LNCaP clone FGC (cell line): ENCODE measurements around the gene SASH1.
"Not testable (repeated sequence)": the region's sequence is repeated elsewhere in the genome, so short reads cannot be mapped to it uniquely, and the experiment has no call there.

ENCODE experiments used
- DNase-seq: peaks from one replicate; pipeline ENCODE4 v3.0.0-alpha.2; 2011; ENCODE audit warnings: low read depth
- H3K4me3 ChIP-seq: 2 replicates; pipeline ENCODE4 v1.5.1; 2011; ENCODE audit warnings: mild to moderate bottlenecking, low read depth, low read length, control low read depth
- TF ChIP-seq, protein P1 (sequence below): IDR thresholded peaks from 2 replicates; pipeline ENCODE4 v1.5.1; 2012; ENCODE audit warnings: mild to moderate bottlenecking; ENCODE audit not compliant: control insufficient read depth, insufficient read depth; ENCODE audit errors: extremely low read depth

Gene SASH1

DNA sequence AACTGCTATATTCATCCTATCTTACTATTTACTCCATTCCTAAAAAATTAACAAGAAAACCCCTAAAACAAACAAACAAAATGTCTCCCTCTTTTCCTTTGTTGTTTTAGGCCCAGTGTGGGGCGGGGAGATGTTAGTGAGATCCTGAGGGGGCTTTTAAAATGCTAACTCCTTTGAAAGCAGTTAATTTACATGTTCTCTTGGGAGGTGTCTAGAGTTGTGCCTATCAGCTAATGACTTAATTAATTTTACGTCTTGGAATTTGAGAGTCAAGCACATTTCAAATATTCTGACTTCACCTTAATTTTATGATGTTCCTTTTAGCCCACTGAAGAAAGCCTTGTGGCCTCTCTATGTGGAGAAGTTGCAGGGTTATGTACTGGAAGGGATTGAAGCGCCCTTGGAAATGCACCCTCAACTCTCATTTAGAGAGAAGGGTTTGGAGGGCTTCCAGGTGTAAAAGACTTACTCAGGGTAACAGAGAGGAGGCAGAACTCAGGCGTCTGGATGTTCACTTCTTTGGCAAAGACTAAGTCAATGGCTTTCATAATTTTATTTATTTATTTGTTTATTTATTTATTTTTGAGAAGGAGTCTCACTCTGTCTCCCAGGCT, 4.9 kb downstream of the SASH1 start:
- no peak overlapping the region for H3K4me3 ChIP-seq
- TF ChIP-seq, protein P1, sequence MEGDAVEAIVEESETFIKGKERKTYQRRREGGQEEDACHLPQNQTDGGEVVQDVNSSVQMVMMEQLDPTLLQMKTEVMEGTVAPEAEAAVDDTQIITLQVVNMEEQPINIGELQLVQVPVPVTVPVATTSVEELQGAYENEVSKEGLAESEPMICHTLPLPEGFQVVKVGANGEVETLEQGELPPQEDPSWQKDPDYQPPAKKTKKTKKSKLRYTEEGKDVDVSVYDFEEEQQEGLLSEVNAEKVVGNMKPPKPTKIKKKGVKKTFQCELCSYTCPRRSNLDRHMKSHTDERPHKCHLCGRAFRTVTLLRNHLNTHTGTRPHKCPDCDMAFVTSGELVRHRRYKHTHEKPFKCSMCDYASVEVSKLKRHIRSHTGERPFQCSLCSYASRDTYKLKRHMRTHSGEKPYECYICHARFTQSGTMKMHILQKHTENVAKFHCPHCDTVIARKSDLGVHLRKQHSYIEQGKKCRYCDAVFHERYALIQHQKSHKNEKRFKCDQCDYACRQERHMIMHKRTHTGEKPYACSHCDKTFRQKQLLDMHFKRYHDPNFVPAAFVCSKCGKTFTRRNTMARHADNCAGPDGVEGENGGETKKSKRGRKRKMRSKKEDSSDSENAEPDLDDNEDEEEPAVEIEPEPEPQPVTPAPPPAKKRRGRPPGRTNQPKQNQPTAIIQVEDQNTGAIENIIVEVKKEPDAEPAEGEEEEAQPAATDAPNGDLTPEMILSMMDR: no peak
- DNase-seq: no peak

DNA sequence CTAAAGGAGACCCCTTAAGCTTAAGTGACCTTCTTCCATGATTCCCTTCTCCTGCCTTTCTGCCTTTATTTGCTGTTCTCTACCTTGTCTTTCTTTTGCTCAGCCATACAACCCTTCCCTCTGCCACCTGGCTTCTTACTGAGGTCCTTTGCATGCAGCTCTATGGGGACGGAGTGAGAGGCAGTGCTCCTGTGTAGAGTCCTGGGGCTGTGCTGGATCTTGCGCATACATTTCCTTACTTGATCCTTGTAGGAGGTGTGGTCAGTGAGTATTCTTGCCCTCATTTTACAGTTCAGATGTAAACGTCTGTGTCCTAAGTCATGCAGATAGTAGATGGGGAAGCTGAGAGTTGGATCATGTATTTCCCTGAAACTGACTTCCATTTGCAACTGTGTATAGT, 5.7 kb downstream of the SASH1 start:
- no peak for DNase-seq
- TF ChIP-seq, protein P1: no peak

DNA sequence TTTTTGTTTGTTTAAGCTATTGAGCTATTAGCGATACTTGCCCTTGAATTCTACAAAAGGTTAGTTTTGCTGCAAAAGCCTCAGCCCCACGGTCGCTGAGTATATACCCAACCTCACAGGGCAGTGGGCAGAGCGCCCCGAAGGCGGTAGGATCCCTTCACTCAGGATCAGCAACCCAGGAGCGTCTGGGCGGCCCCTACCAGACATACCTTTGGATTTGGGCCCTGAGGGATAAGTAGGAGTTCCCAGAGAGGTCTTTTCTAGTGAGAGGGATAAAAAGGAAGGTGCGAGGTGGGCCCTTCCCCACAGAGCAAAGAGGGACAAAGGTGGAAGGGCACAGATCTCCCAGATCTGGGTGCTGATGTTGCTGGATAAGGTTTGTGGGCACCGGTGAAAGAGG, 6.1 kb downstream of the SASH1 start:
- TF ChIP-seq, protein P1: no peak
- no peak overlapping the region for H3K4me3 ChIP-seq
- no peak for DNase-seq

More for the DNA sequence above, 5.7 kb downstream of the SASH1 start:
- H3K4me3 ChIP-seq: no peak overlapping the region

DNA sequence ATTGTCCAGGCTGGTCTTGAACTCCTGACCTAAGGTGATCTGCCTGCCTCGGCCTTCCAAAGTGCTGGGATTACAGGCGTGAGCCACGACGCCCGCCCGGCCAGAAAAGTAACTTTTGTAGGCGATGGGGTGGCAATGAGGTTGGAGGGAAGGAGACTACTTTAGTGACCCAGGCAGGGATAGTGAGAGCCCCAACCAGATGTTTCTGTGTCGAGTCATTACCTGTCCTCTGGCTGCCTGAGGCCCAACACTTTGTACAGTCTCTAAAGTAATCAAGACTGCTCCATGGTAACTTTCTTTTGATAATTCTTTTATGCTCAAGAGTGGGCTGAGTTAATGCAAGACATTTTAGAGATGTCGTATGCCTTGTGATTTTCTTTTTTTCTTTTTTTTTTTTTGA, 6.8 kb downstream of the SASH1 start:
- no peak for DNase-seq
- H3K4me3 ChIP-seq: no peak overlapping the region
- TF ChIP-seq, protein P1: no peak

DNA sequence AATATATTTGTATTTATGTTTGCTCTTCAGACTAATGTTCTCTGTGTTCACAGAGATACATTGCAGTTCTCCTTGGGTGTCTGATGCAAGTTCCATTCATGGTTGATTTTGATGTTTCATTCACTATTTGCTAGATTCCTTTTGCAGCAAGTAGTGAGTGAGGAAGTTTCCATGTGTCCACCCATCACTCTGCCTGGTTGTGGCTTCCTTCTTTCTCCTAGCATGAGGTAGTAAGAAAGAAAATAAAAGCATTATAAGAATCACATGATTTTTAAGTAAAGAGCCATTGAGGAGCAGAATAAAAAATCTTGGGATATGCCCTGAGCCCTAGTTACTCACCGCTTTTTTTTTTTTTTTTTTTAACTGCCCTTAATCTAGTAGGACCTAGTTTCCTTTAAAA, 8.7 kb downstream of the SASH1 start:
- H3K4me3 ChIP-seq: no peak overlapping the region
- TF ChIP-seq, protein P1: no peak
- DNase-seq: no peak

DNA sequence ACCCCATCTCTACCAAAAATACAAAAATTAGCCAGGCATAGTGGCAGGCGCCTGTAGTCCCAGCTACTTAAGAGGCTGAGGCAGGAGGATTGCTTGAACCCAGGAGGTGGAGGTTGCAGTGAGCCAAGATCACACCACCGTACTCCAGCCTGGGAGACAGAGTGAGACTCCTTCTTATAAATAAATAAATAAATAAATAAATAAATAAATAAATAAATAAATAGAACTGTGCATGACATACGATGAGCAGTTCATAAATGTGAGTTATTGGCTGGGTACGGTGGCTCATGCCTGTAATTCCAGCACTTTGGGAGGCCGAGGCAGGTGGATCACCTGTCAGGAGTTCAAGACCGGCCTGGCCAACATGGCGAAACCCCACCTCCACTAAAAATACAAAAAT, 9.8 kb downstream of the SASH1 start:
- DNase-seq: not testable (repeated sequence)

DNA sequence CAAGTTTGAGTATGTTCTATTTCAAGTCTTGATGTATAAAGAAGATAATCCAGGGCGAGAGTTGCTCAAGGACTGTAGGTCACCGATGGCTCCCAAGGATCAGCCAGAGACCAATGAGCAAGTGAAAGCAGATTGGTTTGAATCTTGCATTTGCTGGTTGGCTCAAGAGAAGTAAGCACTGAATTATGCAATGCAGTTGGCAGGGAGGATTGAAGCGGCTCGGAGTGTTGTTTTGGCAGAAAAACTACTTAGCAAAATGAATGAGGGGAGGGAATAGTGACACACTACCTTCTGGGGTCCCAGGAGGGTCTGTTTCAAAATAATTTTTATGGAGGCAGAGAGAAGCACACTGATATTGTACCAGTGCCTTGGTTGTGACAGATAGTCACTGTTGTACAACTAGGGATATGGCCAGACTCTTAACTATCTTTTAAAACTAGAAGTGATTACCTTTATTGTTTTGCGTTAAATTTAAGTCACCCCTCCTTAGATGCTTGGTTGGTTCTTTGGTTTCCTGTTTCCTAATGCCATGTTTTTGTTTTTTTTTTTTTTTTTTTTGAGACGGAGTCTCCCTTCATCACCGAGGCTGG, 15.7 kb downstream of the SASH1 start:
- DNase-seq: no peak
- TF ChIP-seq, protein P1: no peak
- no peak overlapping the region for H3K4me3 ChIP-seq

More for the DNA sequence above, 9.8 kb downstream of the SASH1 start:
- H3K4me3 ChIP-seq: not testable (repeated sequence)
